Stimulated activated CD4-positive, alpha-beta T cell treated with anti-CD3 and anti-CD28 coated beads, TNF-alpha, amount 100 ng/mL, for 1 hour (primary cell): ENCODE data around the gene UBTD2.
"Not testable (repeated sequence)": the region's sequence is repeated elsewhere in the genome, so short reads cannot be mapped to it uniquely, and the experiment has no call there.

Experiments used
- DNase-seq, 3 donors: peaks; one replicate each; pipeline ENCODE4 v3.0.0-alpha.2; 2020; ENCODE audit warnings: low read depth in 3 of 3, low spot score in 1 of 3

The UBTD2 gene

DNA sequence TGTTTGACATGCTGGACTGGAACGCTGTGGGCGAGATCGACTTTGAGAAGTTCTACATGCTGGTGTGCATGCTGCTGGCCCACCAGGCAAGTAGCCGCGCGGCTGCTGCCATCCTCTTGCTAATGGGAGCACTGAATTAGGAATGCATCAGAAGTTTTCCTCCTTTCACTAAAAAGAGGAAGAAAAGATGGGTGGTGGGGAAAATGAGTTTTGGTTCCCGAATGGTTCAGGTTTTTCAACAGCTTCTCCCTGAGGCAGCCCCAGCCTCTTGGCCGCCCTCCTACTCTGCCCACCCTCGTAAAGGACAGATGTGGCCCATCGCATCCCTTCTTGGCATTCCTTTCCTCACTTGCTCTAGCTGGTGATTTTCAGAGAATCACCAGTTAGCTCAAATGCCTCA, 84.1 kb downstream of the UBTD2 start:
- DNase-seq, result no peak

DNA sequence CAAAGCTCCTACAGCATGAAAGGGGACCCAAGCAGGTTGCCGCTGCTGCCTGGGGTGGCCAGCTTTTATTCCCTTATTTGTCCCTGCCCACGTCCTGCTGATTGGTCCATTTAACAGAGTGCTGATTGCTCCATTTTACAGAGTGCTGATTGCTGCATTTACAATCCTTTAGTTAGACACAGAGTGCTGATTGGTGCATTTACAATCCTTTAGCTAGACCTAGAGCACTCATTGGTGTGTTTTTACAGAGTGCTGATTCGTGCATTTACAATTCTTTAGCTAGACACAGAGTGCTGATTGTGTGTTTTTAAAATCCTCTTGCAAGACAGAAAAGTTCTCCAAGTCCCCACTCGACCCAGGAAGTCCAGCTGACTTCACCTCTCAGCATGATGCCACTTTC, 85.8 kb downstream of the UBTD2 start:
- DNase-seq, result not testable (repeated sequence)

DNA sequence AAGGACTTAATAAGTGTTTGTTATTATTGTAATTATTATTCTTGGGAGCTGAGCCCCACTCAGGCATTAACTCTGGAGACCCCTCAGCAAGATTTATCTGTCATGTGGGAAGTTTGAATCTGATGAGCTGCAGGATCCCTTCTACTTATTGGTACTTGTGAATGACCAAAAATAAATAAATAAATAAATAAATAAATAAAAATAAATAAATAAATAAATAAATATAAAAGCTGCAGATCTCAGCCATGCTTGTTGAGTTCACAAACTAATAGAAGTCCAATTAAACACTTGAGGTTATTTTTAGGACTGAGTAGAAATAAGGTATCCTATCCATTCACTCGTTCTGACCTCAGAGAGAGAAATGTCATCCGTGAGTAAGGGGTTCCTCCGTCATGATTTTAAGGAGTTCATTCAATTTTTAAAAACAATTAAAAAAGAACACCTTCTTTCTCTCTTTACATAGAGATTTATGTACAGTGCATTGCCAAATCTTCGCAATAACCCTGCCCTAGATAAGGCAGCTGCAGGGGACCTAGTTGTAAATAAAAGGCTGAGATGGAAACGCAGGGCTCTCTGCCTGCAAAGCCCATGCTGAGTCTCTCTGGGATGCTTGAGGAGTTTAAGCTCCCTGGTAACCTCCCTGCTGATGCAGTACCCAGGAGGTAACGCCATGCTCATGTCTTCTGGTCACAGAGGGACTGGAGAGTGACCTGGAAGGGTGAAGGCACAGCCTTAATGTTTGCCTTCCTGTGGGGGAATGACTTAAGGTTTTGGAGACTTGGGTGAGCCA, 88.4 kb downstream of the UBTD2 start:
- no peak for DNase-seq

DNA sequence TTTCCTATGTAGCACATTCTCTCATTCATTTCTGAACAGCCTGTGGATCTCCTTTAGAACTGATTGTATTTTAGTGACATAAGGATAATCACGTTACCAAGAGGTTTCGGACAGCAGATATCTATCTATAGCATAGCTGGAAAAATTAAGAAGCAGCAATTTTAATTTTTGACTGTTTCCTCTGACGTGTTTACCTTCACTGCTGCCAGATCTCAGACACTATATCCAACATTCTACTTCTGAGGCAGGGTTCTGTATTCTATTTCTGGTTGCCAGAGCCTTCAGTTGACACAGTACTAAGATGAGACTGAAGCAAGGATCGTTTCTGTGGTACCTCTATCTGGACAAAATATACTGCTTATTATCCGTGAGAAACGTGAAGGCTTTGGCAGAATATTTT, 89.7 kb downstream of the UBTD2 start, which contains the start of gene EFCAB9:
EFCAB9 (plus strand) TSS at position 301 of the 400 bp plus-strand sequence; CDS start at position 302, 1 bp downstream.
- no peak for DNase-seq

DNA sequence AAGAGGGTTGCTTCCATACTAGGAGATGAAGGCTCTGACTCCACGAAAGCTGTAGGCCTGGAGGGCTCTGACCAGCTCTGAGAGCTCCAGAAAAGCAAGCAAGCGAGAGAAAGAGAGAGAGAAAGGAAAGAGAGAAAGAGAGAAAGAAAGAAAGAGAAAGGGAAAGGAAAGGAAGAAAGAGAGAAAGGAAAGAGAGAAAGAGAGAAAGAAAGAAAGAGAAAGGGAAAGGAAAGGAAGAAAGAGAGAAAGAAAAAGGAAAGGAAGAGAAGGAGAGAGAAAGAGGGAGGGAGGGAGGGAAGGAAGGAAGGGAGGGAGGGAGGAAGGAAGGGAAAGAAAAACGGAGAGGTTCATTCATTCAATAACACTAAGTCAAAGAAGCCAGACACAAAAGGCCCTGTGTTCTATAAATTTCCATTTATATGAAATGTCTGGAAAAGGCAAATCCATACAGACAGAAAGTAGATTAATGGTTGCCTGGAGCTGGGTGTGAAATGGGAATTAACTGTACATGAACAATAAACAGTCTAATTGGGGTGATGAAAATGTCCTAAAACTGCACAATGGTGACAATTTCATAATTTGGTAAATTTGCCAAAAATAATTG, 93.8 kb downstream of the UBTD2 start:
- no peak for DNase-seq

DNA sequence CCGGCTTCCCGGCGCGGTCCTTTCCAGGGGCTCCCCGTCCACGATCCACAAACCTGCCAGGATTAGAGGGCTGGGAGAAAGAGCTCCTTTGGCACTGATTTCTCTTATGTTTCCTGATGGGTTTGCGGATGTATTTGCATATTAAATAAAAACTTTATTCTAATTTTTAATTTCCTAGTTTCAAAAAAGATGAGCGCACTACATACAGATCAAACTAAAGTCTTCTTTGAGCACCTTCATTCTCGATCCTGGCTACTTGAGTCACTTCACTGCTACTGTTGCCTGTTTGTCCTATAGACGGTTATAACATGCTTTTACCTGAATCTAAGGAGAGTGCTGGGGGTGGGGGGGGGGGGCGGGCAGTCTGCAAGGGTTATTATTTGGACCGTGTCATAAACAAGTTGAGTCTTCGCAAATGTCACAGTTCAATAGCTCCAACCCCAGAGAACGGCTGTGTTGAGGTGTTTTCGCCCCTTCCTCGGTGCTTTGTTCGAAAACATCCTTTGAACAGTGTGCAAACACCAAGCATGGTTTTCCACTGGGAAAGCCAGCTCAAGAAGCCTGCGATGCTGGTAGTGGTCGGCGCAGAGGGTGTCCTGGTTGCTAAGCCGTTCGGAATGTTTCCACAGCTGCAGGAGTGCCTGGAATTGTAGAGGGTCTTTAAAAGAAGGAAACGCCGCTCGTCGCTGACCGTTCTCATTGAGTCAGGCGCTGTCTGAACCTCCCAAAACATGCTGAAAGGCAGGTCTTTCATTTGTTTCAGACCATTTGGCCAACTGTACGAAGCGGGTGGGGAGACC, 94.5 kb downstream of the UBTD2 start:
- no peak for DNase-seq

DNA sequence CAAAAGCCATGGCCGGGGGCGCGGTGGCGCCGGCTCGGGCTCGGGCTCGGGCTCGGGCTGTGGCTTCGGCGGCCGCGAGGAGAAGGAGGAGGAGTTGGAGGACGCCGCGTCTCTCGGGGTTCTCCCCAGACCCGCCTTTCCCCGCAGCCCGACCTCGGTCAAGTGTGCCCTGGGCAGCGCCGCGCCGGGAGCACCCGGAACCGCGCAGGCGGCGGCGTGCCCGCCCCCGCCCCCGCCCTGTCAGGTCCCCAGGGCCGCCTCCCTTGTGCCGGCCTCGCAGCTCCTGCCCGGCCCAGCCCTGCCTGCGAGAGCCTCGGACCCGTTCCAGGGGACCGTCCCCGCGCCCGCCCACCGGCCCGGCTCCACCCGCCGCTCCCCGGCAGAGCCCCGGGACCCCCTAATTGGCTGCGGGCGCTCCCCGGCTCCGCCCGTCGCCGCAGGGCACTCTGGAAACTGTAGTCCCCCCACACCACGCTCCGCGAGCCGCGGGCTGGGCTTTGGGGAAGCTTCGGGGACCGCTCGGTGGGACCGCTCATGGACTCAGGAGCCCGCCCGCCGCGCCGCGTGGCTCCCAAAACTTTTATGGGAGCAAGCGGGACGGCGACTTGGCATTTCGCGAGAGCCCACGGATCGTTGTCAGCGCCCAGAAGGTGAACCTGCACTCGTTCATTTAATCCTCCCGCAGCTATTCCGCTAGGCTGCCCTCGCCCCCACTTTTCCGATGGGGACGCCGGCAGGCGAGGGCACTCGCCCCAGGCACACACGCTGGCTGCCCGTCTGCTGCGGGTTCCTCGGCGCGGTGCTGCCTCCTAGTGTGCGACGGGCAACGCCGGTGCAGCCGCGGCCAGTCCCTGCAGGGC, 95.3 kb downstream of the UBTD2 start, which contains the start of gene STK10:
STK10 (minus strand) TSS at position 192 of the 860 bp plus-strand sequence; CDS start at position 10, 182 bp downstream.
- peak; percentile 75 to 82 (median 75) for DNase-seq

DNA sequence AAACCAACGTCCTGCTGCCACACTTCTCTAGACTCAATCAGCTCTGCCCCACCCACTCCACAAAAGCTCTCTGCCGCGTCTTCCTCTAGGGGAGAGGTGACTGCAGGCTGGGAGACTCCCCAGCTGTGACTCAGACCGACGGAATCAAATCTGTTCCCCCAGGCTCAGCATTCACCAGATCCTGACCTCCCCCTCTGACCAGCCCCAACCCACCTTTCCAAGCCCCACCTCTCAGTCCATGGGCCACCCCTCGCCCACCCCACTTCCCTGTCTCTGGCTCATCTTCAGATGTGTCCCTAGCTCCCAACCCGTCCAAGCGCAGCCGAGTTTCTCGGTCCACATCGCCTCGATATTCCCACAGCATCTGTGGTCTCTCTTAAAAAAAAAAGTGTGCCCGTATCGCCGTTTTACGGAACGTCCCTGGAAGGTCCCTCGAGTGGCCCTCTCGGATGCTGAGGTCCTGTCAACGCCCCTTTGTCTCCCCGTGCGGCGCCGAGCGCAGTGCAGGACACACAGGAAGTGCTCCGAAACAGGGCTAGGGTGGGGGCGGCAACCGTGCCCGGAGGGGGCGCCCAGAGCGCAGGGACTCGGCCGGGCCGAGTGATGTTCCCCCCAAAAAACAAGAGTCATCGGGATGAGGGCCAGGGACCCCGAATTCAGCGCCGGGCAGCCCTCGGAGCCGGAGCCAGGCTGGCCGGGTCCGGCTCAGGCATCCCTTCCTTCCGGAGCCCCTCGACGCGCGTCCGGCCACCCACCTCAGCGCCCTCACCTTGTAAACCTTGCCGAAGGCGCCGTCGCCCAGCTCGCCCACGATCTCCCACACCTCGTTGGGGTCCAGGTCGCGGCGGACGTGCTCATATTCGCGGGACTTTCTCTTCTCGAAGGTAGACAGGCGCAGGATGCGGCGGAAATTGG, 96.2 kb downstream of the UBTD2 start:
- peak in 2 of 3 donors; percentile 38 to 45 for DNase-seq

DNA sequence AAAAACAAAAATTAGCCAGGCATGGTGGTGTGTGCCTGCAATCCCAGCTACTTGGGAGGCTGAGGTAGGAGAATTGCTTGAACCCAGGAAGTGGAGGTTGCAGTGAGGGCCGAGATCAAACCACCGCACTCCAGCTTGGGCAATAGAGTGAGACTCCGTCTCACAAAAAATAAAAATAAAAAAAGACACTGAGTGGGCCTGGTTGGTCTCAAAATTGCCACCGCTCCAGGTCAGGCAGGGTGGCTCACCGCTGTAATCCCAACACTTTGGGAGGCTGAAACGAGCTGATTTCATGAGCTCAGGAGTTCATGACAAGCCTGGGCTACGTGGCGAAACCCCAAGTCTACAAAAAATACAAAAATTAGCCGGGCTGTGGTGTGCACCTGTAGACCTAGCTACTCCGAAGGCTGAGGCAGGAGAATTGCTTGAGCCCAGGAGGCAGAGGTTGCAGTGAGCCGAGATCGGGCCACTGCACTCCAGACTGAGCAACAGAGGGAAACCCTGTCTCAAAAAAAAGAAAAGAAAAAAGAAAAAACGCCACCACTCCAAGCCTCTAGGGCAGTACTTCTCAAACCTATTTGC, 97.4 kb downstream of the UBTD2 start:
- DNase-seq, result no peak

DNA sequence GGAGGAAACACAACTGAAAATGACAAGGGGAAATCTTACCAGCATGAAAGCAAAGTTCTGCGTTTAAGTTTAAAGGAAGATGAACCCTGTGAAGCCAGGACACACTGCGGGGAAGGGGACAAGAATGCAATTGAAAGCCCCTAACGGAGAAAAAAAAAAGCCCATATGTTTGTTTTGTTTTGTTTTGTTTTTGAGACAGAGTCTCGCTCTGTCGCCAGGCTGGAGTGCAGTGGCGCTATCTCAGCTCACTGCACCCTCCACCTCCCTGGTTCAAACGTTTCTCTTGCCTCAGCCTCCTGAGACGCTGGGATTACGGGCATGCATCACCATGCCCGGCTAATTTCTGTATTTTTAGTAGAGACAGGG, 98.5 kb downstream of the UBTD2 start:
- no peak for DNase-seq

DNA sequence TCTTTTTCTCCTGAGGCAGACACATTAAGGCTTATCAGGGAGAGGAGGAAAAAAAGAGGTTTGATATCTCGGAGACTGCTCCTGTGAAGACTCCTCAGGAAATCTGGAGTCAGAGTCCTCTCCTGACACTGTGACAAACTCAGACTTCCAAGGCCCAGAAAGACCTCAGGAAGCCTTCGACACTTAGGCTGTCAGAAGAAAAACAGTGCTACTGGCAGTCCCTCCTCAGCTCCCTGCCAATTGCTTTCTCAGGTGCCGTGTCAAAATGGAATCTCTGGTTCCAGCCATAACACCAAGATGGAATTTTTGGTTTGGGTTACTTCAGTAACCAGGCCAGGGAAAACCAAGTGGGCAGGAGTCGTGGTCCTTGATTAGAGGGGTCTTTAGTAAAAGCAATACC, 99.7 kb downstream of the UBTD2 start:
- no peak for DNase-seq

DNA sequence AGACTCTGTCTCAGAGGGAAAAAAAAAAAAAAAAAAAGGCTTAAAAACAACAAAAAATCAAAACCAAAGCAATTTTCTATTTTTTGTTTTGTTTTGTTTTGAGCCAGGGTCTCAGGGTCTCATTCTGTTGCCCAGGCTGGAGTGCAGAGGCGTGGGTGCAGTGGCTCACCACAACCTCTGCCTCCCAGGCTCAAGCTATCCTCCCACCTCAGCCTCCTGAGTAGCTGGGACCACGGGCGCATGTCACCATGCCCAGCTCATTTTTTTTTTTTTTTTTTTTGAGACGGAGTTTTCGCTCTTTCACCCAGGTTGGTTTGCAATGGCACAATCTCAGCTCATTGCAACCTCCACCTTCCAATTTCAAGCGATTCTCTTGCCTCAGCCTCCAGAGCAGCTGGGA, 101.3 kb downstream of the UBTD2 start:
- DNase-seq, result no peak

DNA sequence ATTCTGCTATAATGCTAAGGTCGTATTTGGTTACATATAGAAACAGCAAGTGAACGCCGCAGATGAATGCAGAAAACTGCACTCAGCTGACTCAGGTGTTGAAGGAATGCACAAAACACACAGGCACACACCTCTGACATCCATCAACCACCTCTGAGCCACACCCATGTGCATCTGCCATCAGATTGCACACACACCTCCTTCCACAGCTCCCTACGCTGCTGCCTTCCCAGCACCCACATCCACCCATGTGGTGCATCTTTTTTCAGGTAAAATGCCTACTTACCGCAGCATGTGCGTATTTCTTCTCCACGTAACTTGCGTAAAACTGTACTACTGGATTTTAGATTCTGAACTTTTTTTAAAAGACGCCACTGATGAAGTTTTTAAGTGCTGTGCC, 102.6 kb downstream of the UBTD2 start:
- no peak for DNase-seq

DNA sequence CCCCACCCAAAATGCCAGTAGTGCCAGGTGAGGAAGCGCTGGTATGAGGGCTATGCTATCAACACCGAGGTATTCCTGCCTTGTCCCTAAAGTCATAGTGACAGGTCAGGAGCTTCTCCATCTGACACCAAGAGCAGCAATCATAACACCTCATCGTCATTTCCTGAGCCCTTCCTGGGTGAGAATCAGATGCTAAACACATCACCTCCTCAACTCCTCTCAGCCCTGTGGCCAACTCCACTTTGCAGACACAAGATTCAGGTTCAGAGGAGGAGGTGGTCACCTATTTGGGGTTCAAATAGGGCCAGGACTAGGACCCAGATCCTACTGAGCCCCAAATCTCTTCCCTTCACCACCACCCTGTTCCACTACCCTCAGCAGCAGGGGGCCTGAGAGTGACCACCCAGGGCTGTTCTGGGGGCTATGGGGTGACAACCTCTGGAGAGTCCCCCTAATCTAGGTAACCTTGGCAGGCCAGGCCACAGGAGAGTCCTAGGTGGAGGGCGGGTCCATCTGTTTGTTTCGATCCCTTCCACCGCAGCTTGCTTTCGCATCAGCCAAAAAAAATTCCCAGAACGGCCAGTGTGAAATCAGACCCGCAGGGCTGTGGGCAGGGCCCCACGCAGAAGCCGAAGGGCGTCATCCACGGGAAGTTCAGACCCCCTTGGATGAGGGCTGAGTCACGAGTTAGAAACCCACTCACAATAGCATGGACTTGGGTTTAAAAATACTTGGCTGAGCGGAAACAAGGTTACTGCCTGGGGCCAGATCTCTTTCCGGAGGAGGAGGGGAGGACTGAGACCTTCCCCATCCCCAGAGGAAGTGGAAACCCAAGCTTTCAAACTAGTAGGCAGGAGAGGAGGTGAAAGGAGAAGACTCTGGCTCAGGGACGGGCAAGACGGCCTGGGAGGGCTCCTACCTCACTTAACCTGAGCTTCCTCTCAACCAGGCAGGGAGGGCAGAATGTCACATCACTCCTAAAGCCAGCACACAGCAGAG, 104.3 kb downstream of the UBTD2 start:
- no peak for DNase-seq

DNA sequence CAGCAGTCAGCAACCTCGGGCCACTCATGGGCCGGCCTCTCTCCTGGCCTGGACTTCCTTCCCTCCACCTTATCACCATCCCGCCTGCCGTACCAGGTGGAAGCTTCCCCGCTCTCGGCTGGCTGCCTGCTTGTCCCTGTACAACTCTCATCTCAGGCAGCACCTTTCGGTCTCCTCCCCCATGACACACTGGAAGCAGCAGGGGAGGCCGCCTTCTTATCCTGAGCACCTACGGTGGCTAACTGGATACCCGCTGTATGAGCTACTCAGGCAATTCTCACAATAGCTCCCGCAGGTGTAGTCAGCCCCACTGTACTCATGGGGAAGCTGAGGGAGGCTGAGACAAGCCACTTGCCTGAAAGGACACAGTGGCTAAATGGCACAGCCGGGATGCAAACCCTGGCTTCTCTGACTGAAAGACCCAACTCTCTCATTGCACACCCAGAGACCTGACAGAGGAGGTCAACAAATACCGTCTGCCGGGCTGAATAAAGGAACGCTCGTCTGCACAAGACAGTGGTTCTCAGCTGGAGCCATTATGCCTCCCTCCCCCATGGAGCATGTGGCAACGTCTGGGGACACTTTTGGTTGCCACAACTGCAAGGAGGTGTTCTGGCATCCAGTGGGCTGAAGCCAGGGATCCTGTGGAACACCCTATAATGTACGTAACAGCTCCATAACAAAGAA, 105.1 kb downstream of the UBTD2 start:
- no peak for DNase-seq

DNA sequence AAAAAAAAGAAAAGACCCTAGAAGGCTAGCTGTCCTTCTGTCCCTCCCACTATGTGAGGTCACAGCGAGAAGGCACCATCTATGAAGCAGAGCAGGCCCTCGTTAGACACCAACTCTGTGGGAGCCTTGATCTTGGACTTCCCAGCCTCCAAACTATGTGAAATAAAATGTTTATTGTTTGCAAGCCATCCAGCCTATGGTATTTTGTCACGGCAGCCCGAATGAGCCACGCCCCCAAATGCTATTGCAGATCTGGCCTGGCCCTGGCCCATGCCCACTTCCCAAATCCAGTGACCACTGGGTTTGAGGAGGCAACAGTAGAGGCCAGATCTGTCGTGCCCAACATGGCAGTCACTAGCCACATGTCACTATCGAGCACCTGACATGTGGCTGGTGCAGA, 106.4 kb downstream of the UBTD2 start:
- no peak for DNase-seq

DNA sequence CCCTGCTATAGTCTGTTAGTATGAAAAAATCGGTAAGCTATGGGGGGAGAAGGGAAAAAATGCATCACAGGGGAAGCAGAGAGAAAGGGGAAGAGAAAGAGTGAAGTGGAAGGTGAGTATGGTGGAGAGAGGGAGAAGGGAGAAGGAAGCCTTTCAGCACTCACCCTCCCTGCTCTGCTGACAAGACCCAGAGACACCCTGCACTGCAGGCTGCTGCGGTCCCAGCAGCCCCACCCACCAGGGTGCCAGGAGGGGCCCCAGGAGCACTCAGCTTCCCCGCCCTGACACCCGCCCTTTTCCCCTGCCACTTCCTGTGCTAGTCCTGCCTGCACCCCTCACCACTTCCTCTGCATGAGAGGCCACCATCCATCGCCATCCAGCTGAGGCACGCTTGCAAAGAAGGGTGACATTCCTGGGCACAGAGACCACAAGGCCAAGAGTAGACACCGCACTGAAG, 108.3 kb downstream of the UBTD2 start:
- peak; percentile 62 to 78 (median 76) for DNase-seq
